ENCODE measurements around the gene CFAP97D2. TPM values are rescaled to one million over a fixed set of nuclear protein-coding genes. Genes with fewer than 3 reads are reported as not detected.

Gene CFAP97D2
- total RNA-seq, 1 experiment from 2014 or later, result not detected

GRCh38 chr13:114261328-114261965 is 82.4 kb downstream of the CFAP97D2 start (continued):
- TF ChIP-seq ZNF532 (CRISPR knock-in tag; IDR thresholded peaks at IDR 0.05; ENCODE audit: borderline replicate concordance) (no peak), ZMAT4 (CRISPR knock-in tag; IDR thresholded peaks at IDR 0.05) (no peak), ZNF121 (CRISPR knock-in tag; IDR thresholded peaks at IDR 0.05) (no peak), FOXK1 (CRISPR knock-in tag; IDR thresholded peaks at IDR 0.05) (no peak)

DNA sequence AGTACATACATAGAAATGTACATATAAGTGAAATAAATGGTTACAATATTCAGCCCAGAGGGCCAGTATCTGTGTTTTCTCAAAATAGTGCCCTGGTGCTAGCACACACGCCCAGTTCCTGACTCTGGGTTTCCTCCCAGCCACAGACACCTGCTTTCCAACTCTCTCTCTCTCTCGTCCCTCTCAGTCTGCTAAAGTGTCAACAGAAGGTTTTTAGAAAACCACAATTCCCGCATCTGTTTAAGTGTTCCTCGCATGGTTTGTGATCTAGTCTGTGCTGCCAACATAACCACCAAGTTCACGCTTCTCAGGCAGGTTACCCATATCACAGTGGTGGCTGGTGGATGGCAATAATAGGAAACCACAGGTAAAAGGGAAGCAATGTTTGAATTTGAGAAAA is 84.5 kb downstream of the CFAP97D2 start:
- ChIA-PET CTCF (no interaction called here), POLR2A (no interaction called here)
- H3K36me3 Mint-ChIP-seq, result peaks cover 80% of the 10 kb centered on the region
- DNase-seq (ENCODE audit: low spot score) (no peak), ATAC-seq (no peak)
- no peaks in the 10 kb centered on the region for H3K27me3 Mint-ChIP-seq (ENCODE audit: low read depth)
- TF ChIP-seq USF1 (CRISPR knock-in tag; IDR thresholded peaks at IDR 0.05) (no peak), NR2C2 (CRISPR knock-in tag; IDR thresholded peaks at IDR 0.05) (no peak), RORB (CRISPR knock-in tag; IDR thresholded peaks at IDR 0.05) (no peak), ATF6 (CRISPR knock-in tag; IDR thresholded peaks at IDR 0.05) (no peak), ZBTB21 (CRISPR knock-in tag; IDR thresholded peaks at IDR 0.05; ENCODE audit: borderline replicate concordance) (no peak), GRHL2 (CRISPR knock-in tag; IDR thresholded peaks at IDR 0.05; ENCODE audit: insufficient replicate concordance, severe bottlenecking) (no peak), ZNF532 (CRISPR knock-in tag; IDR thresholded peaks at IDR 0.05; ENCODE audit: borderline replicate concordance) (no peak), PRRX2 (CRISPR knock-in tag; IDR thresholded peaks at IDR 0.05) (no peak), ZNF671 (CRISPR knock-in tag; IDR thresholded peaks at IDR 0.05) (no peak), MLX (CRISPR knock-in tag; IDR thresholded peaks at IDR 0.05) (no peak), ZNF281 (CRISPR knock-in tag; IDR thresholded peaks at IDR 0.05) (no peak), ZMAT4 (CRISPR knock-in tag; IDR thresholded peaks at IDR 0.05) (no peak), TEAD4 (CRISPR knock-in tag; IDR thresholded peaks at IDR 0.05) (no peak), MYBL2 (CRISPR knock-in tag; IDR thresholded peaks at IDR 0.05) (no peak), CBFB (CRISPR knock-in tag; IDR thresholded peaks at IDR 0.05; ENCODE audit: low read depth) (no peak)
- TF ChIP-seq, protein P1, sequence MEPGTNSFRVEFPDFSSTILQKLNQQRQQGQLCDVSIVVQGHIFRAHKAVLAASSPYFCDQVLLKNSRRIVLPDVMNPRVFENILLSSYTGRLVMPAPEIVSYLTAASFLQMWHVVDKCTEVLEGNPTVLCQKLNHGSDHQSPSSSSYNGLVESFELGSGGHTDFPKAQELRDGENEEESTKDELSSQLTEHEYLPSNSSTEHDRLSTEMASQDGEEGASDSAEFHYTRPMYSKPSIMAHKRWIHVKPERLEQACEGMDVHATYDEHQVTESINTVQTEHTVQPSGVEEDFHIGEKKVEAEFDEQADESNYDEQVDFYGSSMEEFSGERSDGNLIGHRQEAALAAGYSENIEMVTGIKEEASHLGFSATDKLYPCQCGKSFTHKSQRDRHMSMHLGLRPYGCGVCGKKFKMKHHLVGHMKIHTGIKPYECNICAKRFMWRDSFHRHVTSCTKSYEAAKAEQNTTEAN (CRISPR knock-in tag; IDR thresholded peaks at IDR 0.05), result no peak
- no peak overlapping the region for H3K4me3 Mint-ChIP-seq
- H3K27ac Mint-ChIP-seq, result no peak overlapping the region
- peaks cover 7% of the 10 kb centered on the region for H3K4me1 Mint-ChIP-seq
- H3K9me3 Mint-ChIP-seq, result no peaks in the 10 kb centered on the region

All from WTC11 (cell line).